CD4-positive, alpha-beta T cell (primary cell): ENCODE results near the gene DLX5. TPM values are rescaled to one million over a fixed set of nuclear protein-coding genes. Genes with fewer than 3 reads are reported as not detected.

Experiments used
- ATAC-seq: fragments of 200-7000 bp; cut with Tn5 transposase; one replicate; pipeline ENCODE4 v1.10.0; 2022; ENCODE audit warnings: mild to moderate bottlenecking; ENCODE audit not compliant: poor library complexity
- CTCF ChIA-PET: fragments of 350-600 bp; sonication (Branson Sonifier 250); formaldehyde crosslinking; loops from one replicate; lab custom pipeline; 2021; ENCODE audit warnings: antibody characterized with exemption, inconsistent platforms; lab: Charles Lee
- POLR2A ChIA-PET: fragments of 350-600 bp; sonication (Branson Sonifier 250); formaldehyde crosslinking; loops from one replicate; lab custom pipeline; 2021; ENCODE audit warnings: antibody characterized with exemption, inconsistent platforms; lab: Charles Lee
- DNase-seq, 14 experiments: peaks; one replicate each; pipeline ENCODE4 v3.0.0-alpha.2; 2013 to 2020; ENCODE audit warnings: mixed read lengths in 2 of 14
- H3K27ac ChIP-seq, 2 donors: one replicate each; pipeline versions ENCODE4 v1.5.1 to v1.7.0; 2013; ENCODE audit warnings: low read length in 2 of 2, low read depth in 1 of 2, mild to moderate bottlenecking in 1 of 2
- H3K27me3 ChIP-seq, 2 experiments: 1 replicate in 1 of 2; 2 replicates in 1 of 2; pipeline versions ENCODE4 v1.6.1 to v1.7.0; 2013; ENCODE audit warnings: low read length in 2 of 2, control low read depth in 1 of 2, mild to moderate bottlenecking in 1 of 2, moderate library complexity in 1 of 2; ENCODE audit not compliant: insufficient read depth in 2 of 2, control insufficient read depth in 1 of 2
- H3K36me3 ChIP-seq: one replicate; pipeline ENCODE4 v1.6.1; 2013; ENCODE audit warnings: low read length, control low read depth; ENCODE audit not compliant: insufficient read depth
- H3K4me1 ChIP-seq: one replicate; pipeline ENCODE4 v1.6.1; 2013; ENCODE audit warnings: low read length, control low read depth; ENCODE audit not compliant: insufficient read depth
- H3K4me3 ChIP-seq: one replicate; pipeline ENCODE4 v1.5.1; 2013; ENCODE audit warnings: mild to moderate bottlenecking, low read length, moderate library complexity
- H3K9me3 ChIP-seq, 2 experiments: 1 replicate in 1 of 2; 2 replicates in 1 of 2; pipeline versions ENCODE4 v1.6.1 to v1.7.0; 2013; ENCODE audit warnings: low read length in 2 of 2, mild to moderate bottlenecking in 2 of 2, control low read depth in 1 of 2, moderate library complexity in 1 of 2; ENCODE audit not compliant: control insufficient read depth in 1 of 2, insufficient read depth in 1 of 2
- H3K27ac Mint-ChIP-seq: one replicate; pipeline ENCODE4 v1.8.0; 2020; ENCODE audit warnings: mixed read lengths
- H3K27me3 Mint-ChIP-seq: one replicate; pipeline ENCODE4 v1.8.0; 2021; ENCODE audit warnings: mixed read lengths
- H3K36me3 Mint-ChIP-seq: one replicate; pipeline ENCODE4 v1.8.0; 2021; ENCODE audit warnings: low read depth, mixed read lengths
- H3K4me1 Mint-ChIP-seq: one replicate; pipeline ENCODE4 v1.8.0; 2021; ENCODE audit warnings: low read depth, mixed read lengths
- H3K4me3 Mint-ChIP-seq: one replicate; pipeline ENCODE4 v1.8.0; 2020; ENCODE audit warnings: mild to moderate bottlenecking, mixed read lengths
- H3K9me3 Mint-ChIP-seq: one replicate; pipeline ENCODE4 v1.8.0; 2020; ENCODE audit warnings: mixed read lengths
- intact Hi-C, 2 experiments: fragments of 100-400 bp; cut with DNase I in 1 of 2; cut with micrococcal nuclease in 1 of 2; formaldehyde crosslinking; loops; one replicate each; pipeline versions ENCODE4 v1.15.1 to v1.9.0; 2023 to 2025; cut with DNase I, micrococcal nuclease
- total RNA-seq, 174 experiments: library from RNA in 2 of 174; stranded (reverse) in 2 of 174; gene quantifications; one replicate each; pipeline ENCODE4 v1.2.3 and lab custom pipeline; 2021 to 2026
- TF ChIP-seq, protein P1 (sequence below): fragments of 200-600 bp; IDR thresholded peaks from one replicate; pipeline ENCODE4 v1.8.0; 2022; ENCODE audit warnings: antibody characterized with exemption, mild to moderate bottlenecking

DLX5 gene
- total RNA-seq, 2 experiments from 2014 or later = not detected

DNA sequence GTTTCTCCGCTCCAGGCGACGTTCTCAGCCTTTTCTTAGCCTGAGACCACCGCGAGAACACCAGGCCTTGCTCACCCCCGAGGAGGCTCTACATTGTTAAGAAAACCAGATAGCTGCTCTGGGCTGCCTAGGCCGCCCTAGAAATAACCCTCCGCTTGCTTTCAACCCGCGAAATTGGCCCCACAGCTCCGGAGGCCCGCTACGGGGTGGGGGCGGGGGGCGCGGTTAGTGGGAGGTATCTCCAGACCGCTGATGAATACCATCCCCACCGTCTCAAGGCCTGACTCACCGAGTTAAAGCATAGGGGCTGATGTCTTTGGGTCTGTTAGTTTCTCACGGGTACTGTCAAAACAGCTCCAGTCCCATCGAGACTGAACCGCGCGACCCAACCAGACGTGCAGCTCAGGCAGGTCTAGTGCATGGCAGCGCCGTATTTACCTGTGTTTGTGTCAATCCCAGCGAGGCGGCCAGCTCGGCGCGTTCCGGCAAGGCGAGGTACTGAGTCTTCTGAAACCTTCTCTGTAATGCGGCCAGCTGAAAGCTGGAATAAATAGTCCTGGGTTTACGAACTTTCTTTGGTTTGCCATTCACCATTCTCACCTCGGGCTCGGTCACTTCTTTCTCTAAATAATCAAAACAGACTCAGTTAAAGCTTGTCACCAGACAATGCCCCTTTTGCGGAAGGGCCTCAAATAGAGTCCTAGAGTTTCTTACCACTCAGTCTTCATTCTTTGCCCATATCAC lies 2.7 kb downstream of the DLX5 start:
- CTCF ChIA-PET = no interaction called here
- peaks cover 95% of the 10 kb centered on the region for H3K27me3 Mint-ChIP-seq
- H3K36me3 Mint-ChIP-seq = no peaks in the 10 kb centered on the region
- H3K27ac ChIP-seq = no peak overlapping the region
- no peak overlapping the region for H3K4me3 ChIP-seq
- intact Hi-C loops = loop anchor here in 1 of 2 experiments (10.0 kb wide), 2 partner anchors 607 to 837 kb away; no protein-coding TSS in a partner anchor
- H3K9me3 ChIP-seq = peaks cover 0 to 53% of the 10 kb centered on the region in 2 experiments
- peaks cover 58% of the 10 kb centered on the region for H3K4me1 Mint-ChIP-seq
- TF ChIP-seq, protein P1, sequence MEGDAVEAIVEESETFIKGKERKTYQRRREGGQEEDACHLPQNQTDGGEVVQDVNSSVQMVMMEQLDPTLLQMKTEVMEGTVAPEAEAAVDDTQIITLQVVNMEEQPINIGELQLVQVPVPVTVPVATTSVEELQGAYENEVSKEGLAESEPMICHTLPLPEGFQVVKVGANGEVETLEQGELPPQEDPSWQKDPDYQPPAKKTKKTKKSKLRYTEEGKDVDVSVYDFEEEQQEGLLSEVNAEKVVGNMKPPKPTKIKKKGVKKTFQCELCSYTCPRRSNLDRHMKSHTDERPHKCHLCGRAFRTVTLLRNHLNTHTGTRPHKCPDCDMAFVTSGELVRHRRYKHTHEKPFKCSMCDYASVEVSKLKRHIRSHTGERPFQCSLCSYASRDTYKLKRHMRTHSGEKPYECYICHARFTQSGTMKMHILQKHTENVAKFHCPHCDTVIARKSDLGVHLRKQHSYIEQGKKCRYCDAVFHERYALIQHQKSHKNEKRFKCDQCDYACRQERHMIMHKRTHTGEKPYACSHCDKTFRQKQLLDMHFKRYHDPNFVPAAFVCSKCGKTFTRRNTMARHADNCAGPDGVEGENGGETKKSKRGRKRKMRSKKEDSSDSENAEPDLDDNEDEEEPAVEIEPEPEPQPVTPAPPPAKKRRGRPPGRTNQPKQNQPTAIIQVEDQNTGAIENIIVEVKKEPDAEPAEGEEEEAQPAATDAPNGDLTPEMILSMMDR = no peak
- H3K27ac Mint-ChIP-seq = no peak overlapping the region
- POLR2A ChIA-PET = no interaction called here
- peaks cover 45% of the 10 kb centered on the region for H3K4me1 ChIP-seq
- DNase-seq = no peak
- peaks cover 2% of the 10 kb centered on the region for H3K9me3 Mint-ChIP-seq
- no peak overlapping the region for H3K4me3 Mint-ChIP-seq
- ATAC-seq = no peak
- no peaks in the 10 kb centered on the region for H3K36me3 ChIP-seq
- H3K27me3 ChIP-seq = peaks cover 88 to 98% of the 10 kb centered on the region in 2 experiments

GRCh38 chr7:97020996-97021746 lies 3.5 kb downstream of the DLX5 start:
- Histone ChIP-seq H3K4me1 (peaks cover 42% of the 10 kb centered on the region), H3K36me3 (no peaks in the 10 kb centered on the region), H3K4me3 (no peak overlapping the region), H3K9me3 (peaks cover 0 to 57% of the 10 kb centered on the region in 2 experiments), H3K27ac (no peak overlapping the region), H3K27me3 (peaks cover 88 to 98% of the 10 kb centered on the region in 2 experiments)
- CTCF ChIA-PET = no interaction called here
- H3K4me1 Mint-ChIP-seq = peaks cover 54% of the 10 kb centered on the region
- POLR2A ChIA-PET = no interaction called here
- no peak overlapping the region for H3K4me3 Mint-ChIP-seq
- ATAC-seq (no peak), DNase-seq (no peak)
- H3K27ac Mint-ChIP-seq = no peak overlapping the region
- peaks cover 95% of the 10 kb centered on the region for H3K27me3 Mint-ChIP-seq
- intact Hi-C loops = loop anchor here in 1 of 2 experiments (10.0 kb wide), 2 partner anchors 606 to 836 kb away; no protein-coding TSS in a partner anchor
- H3K9me3 Mint-ChIP-seq = peaks cover 2% of the 10 kb centered on the region
- no peaks in the 10 kb centered on the region for H3K36me3 Mint-ChIP-seq
- TF ChIP-seq, protein P1 = no peak

DNA sequence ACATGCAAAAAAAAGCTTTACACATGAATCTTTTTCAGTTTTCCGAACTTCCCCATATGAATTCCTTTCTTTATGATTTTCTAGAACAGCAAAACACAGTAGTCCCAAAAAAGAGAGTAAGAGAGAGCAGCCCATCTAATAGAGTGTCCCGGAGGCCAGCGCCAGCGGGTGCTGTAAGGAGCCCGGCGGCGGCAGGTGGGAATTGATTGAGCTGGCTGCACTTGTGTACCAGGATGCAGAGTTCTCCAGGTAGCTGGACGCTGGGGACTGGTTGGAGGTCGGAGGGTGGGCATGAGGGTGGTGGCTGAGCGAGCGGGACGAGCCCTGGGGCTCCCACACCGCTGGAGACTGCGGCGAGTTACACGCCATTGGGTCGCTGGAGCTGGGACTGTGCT lies 4.0 kb downstream of the DLX5 start:
- peaks cover 95% of the 10 kb centered on the region for H3K27me3 Mint-ChIP-seq
- Histone ChIP-seq H3K4me1 (peaks cover 41% of the 10 kb centered on the region), H3K27me3 (peaks cover 85 to 98% of the 10 kb centered on the region in 2 experiments), H3K36me3 (no peaks in the 10 kb centered on the region), H3K9me3 (peaks cover 0 to 57% of the 10 kb centered on the region in 2 experiments), H3K4me3 (no peak overlapping the region), H3K27ac (no peak overlapping the region)
- ChIA-PET CTCF (no interaction called here), POLR2A (no interaction called here)
- ATAC-seq = no peak
- intact Hi-C loops = loop anchor here in 1 of 2 experiments (10.0 kb wide), 2 partner anchors 606 to 836 kb away; no protein-coding TSS in a partner anchor
- TF ChIP-seq, protein P1 = no peak
- H3K9me3 Mint-ChIP-seq = peaks cover 2% of the 10 kb centered on the region
- no peaks in the 10 kb centered on the region for H3K36me3 Mint-ChIP-seq
- no peak overlapping the region for H3K4me3 Mint-ChIP-seq
- no peak for DNase-seq
- peaks cover 48% of the 10 kb centered on the region for H3K4me1 Mint-ChIP-seq
- H3K27ac Mint-ChIP-seq = no peak overlapping the region
